OCI-M2 (cell line): ENCODE data around the gene TEKT3.

Source experiments
- DNase-seq: peaks from one replicate; lab custom pipeline; 2025; ENCODE audit not compliant: unreplicated experiment; lab: John Stamatoyannopoulos, UW

TEKT3 gene

DNA sequence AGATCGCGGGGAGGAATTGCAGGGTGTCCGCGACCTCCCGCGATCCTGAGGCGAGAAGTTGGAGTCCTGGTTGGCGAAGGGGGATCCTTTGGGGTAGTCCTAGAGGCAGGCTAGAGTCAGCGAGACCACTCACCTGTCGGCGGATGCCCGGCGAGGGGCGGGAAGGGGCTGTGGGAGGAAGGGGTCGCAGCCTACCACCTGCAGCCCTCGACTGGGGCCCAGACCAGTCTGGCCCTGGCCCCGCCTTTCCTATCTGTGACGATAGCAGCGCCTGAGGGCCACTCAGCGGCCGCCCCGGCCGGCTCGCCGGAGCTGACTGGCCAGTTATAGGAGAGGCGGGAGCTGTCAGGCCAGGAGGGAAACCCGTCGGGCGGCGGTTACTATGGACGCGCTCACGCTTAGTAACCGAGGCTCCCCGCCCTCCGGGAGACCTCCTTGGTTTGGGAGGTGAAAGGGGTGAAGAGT is at the start of gene TEKT3:
Gene TEKT3, minus strand, starts transcription at position 213 of the 465 bp plus-strand sequence. CDS start 10,012 bp downstream, outside the sequence.
- DNase-seq = peak; percentile 38

DNA sequence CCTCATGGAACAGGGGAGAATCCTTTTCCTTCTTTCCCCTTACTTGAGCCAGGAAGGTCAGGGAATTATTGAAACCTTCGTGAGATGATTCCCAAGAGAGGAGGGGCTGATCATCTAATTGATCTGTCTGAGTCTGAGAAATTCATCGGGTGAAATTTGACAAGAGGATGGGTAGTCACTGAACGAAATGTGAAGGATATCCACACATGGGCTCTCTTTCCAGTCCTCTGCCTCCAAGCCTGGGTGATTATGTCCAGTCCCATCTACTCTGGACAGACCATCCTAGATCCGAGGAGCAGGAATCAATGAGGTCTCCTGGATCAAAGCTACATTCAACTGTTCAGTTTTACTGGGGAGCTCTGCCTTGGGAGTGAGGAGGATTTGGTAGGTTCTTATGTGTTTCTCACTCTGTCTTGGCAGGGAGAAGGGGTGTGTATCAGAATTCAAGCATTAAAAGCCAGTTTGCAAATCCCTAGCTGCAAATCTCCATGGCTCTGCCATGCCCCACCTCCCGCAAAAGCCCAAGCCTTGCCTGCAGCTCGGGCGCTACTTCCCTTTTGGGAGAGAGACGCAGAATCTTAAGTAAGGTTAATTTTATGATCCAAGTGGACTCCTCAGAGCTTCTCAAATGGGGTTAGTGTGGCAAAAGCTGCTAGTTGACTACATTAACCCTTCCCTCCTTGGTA is 47.1 kb upstream of the TEKT3 start:
- DNase-seq = no peak

DNA sequence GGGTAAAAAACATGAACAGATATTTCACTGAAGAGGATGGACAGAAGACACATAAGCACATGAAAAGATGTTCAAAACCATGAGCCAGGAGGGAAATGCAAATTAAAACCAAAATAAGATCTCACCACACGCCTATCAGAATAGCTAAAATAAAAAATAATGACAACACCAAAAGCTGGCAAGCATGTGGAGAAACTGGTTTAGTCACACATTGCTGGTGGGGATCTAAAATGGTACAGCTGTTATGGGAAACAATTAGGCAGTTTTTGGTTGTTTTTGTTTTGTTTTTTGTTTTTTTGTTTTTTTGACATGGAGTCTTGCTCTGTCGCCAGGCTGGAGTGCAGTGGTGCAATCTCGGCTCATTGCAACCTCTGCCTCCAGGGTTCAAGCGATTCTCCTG is 44.7 kb upstream of the TEKT3 start:
- no peak for DNase-seq

DNA sequence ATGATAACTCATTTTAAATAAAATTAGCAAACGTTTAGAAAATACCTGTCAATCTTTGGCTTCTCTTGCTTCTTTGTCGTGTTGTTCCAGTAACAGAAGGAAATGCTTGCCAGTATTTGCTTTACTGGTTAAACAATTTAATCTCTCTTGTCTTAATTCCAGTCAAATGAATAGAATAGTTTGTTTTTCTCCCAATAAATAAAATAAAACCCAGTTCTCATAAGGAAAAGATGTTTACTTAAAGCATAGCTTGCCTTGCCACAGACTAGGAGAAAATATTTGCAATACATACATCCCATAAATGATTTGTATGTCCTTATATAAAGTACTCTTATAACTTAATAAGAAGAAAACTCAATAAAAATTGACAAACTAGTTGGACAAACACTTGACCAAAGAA is 43.9 kb upstream of the TEKT3 start:
- no peak for DNase-seq

DNA sequence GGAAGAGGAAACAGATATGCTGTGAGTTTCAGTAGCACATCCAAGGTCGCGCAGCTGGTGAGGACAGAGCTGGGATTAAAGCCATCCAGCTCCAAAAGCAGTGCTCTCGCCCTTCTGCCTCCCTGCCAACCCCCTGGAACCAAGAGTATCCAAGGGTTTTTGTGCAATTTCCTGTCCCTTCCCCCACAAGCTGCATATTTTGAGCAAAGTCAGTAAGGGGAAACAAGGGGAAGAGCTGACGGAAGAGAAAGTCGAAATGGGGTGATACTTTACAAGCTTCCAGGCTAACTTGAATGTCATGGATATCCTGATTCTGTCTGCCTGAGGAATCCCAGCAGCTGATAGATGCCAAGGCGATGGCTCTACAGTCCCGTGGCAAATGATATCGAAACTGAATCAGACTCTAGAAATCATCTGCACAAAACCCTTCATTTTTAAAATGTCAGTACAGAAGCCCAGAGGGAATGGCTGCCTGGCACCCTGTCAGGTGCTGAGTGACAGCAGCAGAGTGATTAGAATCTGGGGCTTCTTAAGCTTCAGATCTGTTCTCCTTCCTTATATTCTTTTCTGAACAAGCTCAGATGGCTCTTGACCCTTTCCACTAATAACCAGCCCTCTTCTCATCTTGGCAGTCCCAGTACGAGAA is 42.9 kb upstream of the TEKT3 start:
- no peak for DNase-seq

DNA sequence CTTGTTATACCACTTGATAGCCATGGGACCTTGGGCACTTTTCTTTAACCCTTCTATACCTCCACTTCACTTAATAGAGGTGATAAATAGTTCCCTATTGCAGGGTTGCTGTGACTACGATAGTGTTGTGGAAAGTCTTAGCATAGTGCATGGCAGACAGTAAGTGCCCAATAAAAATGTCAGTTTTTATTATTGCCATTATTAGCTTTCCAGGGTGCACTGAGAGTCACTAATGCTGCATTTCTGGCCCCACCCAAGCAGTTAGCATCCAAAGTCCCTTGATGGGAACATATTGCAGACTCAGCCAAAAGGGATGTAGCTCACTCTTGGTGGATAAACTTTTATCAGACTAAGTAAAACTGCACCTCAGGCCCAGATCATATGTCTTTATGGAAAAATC is 41.5 kb upstream of the TEKT3 start:
- no peak for DNase-seq

DNA sequence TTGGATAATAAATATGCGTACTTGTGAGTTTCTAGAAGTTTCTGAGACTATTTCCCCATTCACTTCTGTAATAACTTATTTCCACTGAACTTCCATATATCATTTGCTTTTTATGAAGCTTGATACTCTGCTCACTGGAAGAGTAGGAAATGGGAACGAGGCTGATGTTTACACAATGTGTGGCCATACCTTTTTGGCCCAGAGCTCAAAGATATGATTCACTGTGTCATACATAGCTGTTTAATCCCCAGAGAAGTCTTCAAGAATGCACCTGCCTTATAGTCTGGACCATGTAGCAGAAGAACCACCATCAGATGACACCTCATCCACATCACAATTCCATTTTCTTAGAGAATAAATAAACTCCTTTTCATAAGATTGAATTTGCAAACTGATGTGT is 40.3 kb upstream of the TEKT3 start:
- DNase-seq = no peak

DNA sequence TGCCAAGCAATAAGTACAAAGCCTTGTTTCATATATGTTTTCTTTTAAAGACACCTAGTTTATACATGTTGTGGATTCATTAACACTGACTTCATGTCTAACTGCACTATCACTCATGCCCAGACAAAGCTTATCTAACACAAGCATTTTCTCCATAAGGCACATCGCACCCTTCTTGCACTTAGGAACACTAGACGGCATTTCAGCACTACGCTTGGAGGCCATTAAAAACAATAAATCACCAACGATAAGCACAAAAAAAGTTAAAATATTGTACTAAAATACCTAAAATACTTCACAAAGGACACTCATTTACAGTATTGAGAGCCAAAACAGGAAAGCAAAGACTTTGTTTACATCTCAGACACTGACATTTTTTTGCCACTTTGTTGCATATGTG is 39.0 kb upstream of the TEKT3 start:
- DNase-seq = no peak

DNA sequence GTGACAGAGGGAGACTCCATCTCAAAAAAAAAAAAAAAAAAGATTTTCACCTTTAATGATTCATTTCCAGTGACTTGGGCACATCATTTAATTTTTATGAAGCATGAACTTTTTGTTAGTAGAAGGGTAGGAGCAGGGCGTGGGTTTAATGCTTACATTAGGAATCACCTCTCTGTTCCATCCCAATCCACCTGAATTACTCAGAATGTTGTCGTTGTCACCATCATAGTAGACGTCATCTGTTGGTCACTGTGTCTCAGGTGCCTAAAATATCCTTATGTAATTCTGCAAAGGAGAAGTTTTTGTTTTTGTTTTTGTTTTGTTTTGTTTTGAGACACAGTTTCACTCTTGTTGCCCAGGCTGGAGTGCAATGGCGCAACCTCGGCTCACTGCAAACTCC is 38.3 kb upstream of the TEKT3 start:
- DNase-seq = no peak

DNA sequence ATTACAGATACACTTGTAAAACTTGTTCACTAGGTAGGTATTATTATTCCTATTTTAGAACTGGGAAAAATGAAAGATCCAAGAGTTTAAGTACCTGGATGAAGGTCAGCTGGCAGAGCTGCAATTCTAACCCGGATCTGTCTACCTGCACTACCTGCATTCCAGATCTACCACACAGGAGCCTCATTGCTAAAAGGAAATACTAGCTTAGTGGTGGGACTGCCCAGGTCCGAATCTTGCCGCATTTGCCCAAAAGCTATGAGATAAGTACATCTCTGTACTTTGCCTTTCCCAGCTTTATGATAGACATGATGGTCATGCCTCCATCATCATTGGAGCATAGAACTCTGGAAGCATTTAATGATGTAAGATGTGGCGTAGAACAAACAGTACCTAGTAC is 36.8 kb upstream of the TEKT3 start:
- DNase-seq = no peak

DNA sequence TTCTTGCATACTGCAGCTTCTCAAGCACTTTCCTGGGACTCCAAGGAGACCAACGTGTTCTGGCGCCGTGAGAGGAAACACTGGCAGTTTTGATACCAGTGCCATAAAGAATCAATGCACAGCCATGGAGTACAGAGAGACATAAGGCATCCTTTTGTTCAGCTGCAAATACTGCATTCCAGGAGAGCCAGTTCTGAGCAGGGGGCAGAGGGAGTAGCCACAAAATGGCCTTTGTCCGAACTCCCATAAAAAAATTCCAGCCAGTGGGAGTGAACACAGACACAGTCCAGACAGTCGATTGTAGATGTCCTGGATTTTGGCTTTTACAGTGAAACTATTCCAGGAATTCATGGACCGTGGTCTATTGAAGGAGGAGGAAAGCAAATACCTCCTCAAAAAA is 36.2 kb upstream of the TEKT3 start:
- no peak for DNase-seq

DNA sequence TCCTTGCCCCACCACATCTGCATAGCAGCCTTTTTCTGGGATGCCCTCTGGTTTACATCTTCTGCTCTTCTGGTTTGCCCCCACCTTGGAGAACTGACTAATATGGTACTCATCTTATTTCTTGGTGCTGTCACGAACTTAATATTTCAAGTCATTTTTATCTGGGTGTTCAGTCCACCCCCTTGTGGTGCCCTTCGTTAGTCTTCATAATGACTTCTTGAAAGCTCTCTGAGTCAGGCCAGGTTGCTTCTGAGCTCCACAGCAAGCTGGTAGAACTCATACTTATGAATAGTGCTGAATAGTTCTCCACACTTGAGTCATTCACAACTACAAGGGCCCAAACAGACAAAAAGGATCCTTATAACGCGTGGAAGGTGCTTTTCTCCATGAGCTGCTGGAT is 35.8 kb upstream of the TEKT3 start:
- no peak for DNase-seq

DNA sequence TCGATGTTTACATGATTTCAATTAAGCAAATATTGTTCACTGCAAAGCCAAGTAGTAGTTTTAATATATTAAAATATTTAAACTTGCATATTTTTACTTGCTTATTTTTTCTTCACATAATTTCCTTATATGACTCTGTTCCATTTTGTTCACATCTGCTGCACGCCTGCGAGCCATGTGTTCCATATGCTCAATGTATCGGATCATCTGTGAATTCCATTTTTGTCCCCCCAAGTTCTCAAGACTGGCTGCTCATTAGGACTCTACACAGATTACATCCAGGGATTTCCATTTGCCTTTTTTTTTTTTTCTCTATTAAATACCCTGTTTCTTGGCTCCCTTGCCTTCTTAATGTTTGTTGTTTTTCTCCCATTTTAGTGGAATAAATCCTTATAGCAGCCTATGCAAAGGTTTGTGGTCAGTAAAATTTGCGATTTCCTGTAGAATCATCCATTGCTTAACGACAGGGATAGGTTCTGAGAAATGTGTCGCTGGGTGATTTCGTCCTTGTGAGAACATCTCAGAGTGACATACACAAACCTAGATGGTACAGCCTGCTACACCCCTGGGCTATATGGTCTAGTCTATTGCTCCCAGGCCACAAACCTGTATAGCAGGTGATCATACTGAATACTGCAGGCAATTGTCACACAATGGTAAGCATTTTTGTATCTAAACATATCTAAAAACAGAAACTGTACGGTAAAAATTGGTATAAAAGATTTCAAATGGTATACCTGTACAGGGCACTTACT is 30.2 kb upstream of the TEKT3 start:
- no peak for DNase-seq

DNA sequence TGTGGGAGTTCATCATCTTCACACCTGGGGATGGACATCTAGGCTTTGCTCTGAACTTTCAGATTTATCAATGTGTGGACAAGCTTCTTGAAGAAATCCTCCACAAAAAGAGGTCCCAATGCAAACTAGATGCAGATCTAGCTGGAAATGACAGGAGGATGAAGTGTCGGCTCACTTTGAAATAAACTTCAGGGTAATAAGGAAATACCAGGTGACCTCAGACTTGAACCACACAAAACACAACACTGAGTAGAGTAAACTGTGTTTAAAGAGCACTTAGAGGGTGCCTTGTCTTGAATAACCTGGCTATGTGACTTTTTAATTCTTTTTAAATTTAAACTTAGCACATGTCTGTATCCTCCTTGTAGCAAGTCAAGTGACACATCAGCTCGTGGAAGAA is 27.2 kb upstream of the TEKT3 start:
- no peak for DNase-seq

DNA sequence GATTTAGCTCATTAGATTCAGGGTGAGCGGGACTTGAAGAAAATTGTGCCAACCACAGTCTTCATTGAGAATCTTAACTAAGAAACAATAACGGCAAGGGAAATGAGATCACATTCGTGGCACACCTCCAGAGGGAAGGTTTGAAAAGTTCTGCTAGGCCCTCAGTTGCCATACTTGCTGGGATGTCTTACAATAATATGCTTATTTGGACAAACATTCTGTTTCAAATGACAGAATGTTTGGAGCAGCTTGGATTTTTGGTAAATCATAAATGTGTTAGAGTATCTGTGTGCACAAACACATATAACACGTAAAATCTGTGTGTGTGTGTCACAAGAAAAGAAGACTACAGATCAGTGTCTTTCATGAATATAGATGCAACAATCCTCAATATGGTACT is 24.6 kb upstream of the TEKT3 start:
- no peak for DNase-seq

DNA sequence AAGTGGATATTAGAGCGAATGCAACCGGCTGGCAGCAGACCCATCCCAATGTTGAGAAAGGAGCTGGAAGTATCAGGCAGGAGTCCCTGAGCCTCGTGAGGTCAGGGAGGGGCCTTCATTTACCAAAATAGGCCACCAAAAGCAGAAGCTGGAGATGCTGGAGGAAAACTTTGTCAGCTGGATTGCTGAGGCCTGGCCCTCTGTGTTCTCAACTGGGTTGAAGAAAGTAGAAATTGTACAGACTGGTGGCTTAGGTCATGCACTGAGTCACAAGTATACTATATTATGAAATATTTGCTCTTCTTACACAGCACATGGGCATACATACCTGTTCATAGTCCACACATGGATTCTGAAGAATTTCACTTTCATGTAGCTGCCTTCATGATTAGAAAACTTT is 23.2 kb upstream of the TEKT3 start:
- no peak for DNase-seq

DNA sequence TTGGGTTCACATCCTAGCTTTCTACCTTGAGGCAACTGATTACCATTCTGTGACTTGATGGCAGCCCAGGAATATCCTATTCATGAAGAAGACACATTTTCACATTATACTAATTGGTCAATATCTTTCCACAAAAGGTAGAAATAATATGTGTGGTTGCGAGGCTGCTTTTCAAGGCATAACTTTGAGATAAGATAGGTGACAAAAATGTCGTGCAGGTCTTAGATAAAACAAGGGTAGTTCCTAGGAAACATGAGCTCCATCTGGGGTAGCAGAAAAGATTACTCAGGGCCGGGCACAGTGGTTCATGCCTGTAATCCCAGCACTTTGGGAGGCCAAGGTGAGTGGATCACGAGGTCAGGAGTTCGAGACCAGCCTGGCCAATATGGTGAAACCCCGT is 22.3 kb upstream of the TEKT3 start:
- DNase-seq = no peak

DNA sequence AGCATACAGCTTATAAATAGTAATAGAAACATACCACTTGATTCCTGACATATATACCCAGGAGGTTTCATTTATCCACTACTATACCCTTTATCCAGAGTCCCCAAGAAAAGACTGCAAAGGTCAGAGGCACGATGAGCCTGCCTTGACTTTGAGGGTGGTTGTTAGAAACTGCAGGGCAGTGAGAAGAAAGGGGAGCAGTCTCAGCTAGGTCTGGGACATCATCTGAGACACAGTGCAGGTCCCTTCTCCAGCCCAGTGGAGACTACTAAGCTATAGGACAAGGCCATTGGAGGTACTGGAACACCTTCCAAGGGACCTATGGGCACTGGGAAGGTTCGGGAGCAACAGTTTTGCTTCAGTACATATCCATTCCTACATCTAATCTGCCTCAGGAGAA is 20.2 kb upstream of the TEKT3 start:
- DNase-seq = no peak

DNA sequence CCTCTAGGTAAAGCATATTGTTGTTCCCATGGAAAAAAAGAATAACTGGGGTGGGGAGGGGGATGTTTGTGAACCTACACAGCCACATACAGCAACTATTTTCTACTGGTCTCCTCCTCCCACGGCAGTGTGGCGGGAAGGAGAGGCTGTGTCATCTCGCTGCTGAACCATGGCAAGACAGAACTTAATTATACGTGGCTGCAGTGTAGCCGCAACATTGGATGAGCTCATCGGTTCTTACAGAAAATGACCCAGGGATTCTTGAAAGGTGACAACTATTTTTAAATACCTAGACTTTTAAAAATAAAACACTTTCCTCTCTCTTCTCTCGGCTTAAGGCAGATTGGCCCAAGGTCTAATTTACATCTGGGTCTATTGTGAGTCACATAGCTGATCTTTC is 19.8 kb upstream of the TEKT3 start:
- no peak for DNase-seq

DNA sequence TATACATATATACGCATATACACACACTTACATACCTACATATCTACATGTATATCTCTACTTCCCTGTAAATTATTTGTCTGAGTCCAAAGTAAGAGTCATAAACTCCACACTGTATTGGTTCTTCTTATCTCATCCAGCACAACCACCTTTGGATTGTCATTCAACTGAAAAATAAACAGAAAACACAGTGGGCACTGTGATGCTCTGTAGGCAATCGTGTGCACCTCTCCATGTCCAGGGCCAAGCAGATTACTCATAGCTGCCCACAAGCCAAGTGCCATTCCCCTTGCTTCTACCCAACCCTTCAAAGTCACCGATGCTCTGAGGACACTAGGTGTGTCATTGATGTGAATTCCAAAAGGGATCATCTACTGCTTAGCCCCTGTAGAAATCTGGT is 12.9 kb upstream of the TEKT3 start:
- no peak for DNase-seq

DNA sequence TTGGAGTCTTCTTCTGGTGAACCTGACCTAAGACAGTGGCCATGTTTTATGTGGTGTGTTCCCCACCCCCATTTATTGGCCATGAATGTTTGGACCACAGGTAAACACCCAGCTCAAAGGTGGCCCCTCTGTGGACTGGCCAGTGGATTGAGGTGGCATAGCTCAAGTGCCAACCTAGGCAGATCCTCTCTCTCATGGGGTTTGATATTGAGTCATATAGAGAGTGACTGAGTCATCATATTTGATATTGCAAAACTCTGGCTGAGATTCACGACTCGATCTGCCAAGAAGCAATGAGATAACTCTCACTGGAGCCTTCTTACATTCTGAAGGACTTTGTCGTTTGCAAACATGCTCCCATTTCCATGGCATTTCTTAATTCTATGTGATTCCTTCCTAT is 10.5 kb upstream of the TEKT3 start:
- DNase-seq = no peak

DNA sequence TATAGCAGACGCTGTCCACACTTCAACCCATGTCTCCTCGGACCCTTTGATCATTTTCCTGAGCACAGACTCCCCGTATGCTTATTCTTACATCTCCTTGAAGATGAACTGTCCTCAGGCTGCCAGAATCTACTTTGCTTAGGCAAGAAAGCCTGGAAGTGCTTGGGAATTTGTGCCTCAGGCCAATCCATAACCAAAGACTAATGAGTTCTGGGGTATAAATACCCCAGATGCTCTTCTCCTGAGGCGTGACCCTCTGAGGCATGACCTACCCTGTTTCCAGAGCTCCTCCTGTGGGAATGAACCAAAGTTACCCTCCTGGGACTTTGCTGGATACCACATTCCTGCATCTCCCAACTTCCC is 10.1 kb upstream of the TEKT3 start:
- DNase-seq = no peak
